ENCODE results near the gene TSR1. TPM values are rescaled to one million over a fixed set of nuclear protein-coding genes. Genes with fewer than 3 reads are reported as not detected.
A peak's percentile ranks its signal among the peaks of the same experiment; 100 is the strongest.

TSR1 gene
- total RNA-seq, 2 donors from 2014 or later: 47.5 to 95.6 TPM

- ATAC-seq (peak in 1 of 2 donors; percentile 46), DNase-seq (ENCODE audit: low spot score) (no peak)
- peaks cover 0 to 4% of the 10 kb centered on the region in 2 donors for H3K4me1 Mint-ChIP-seq (ENCODE audit: low read depth in 2 of 2)
- no peak overlapping the region for H3K4me3 Mint-ChIP-seq
- no peaks in the 10 kb centered on the region for H3K27me3 Mint-ChIP-seq
- no peak overlapping the region for H3K27ac Mint-ChIP-seq
- no peaks in the 10 kb centered on the region for H3K36me3 Mint-ChIP-seq
- no peaks in the 10 kb centered on the region for H3K9me3 Mint-ChIP-seq
Observed at GRCh38 chr17:2362881-2363280, 26.6 kb upstream of the TSR1 start.

DNA sequence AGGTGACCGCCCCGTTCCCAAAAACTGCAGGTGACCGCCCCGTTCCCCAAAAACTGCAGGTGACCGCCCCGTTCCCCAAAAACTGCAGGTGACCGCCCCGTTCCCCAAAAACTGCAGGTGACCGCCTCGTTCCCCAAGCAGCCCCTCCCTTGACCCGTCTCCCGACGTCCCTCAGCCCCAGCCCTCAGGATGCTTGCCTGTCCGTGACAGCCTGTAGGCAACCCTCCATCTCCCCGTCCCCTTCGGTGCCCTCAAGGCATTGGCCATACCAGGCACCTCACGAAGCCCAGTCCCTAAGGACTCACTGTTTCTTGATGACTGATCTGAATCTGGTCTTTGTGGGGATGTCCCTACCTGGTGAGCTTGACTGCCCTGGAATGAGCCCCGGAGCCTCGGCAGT, 26.2 kb upstream of the TSR1 start:
- Mint-ChIP-seq H3K4me3 (no peak overlapping the region), H3K4me1 (ENCODE audit: low read depth in 2 of 2) (peaks cover 0 to 4% of the 10 kb centered on the region in 2 donors), H3K27ac (no peak overlapping the region), H3K9me3 (no peaks in the 10 kb centered on the region), H3K27me3 (no peaks in the 10 kb centered on the region), H3K36me3 (no peaks in the 10 kb centered on the region)
- DNase-seq (ENCODE audit: low spot score) (no peak), ATAC-seq (no peak)

DNA sequence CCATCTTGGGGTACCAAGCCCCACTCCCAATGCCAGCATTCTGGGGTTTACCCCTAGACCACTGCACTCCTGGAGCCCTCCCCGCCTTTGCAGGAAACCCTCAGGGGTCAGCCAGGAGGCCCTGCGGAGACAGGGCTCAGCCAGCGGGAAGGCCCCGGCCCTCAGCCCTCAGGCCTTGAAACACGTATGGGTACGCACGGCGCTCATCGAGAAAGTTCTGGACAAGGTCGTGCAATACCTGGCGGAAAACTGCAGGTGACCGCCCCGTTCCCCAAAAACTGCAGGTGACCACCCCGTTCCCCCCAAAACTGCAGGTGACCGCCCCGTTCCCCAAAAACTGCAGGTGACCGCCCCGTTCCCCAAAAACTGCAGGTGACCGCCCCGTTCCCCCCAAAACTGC, 25.8 kb upstream of the TSR1 start:
- no peak for DNase-seq (ENCODE audit: low spot score)
- no peaks in the 10 kb centered on the region for H3K36me3 Mint-ChIP-seq
- H3K27ac Mint-ChIP-seq: no peak overlapping the region

GRCh38 chr17:2361010-2361760, 24.9 kb upstream of the TSR1 start:
- Mint-ChIP-seq H3K36me3 (no peaks in the 10 kb centered on the region), H3K27ac (no peak overlapping the region), H3K4me3 (no peak overlapping the region), H3K4me1 (ENCODE audit: low read depth in 2 of 2) (peaks cover 0 to 4% of the 10 kb centered on the region in 2 donors), H3K27me3 (no peaks in the 10 kb centered on the region), H3K9me3 (no peaks in the 10 kb centered on the region)
- ATAC-seq (no peak), DNase-seq (ENCODE audit: low spot score) (no peak)

More for the DNA sequence above, 25.8 kb upstream of the TSR1 start:
- Mint-ChIP-seq H3K4me1 (ENCODE audit: low read depth in 2 of 2) (peaks cover 0 to 4% of the 10 kb centered on the region in 2 donors), H3K27me3 (no peaks in the 10 kb centered on the region), H3K9me3 (no peaks in the 10 kb centered on the region), H3K4me3 (no peak overlapping the region)
- ATAC-seq: no peak

DNA sequence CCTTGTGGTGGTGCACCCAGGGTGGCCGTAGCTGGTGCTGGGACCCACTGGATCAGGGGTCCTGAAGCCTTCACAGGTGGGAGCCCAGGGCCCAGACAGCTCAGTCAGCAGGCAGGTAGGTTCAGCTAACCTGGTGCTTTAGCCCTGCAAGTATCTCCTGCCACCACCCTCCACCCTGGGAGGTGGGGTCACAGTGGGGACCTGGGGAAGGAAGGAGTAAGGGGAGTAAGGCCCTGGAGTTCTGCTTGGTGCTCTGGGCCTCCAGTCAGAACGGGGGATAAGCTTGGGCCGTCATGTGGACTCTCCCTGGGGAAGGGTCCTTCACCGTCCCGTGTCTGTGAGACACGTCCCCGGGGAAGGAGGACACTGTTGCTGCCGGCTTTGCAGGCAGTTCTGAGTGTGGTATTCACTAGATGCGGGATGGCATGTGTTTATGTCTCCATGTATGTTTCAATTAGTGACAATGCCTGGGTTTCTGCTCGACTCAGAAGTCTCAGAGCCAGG, 21.7 kb upstream of the TSR1 start:
- Mint-ChIP-seq H3K9me3 (no peaks in the 10 kb centered on the region), H3K27ac (no peak overlapping the region), H3K27me3 (no peaks in the 10 kb centered on the region), H3K4me1 (ENCODE audit: low read depth in 2 of 2) (peaks cover 13 to 16% of the 10 kb centered on the region in 2 donors), H3K4me3 (no peak overlapping the region), H3K36me3 (no peaks in the 10 kb centered on the region)
- ATAC-seq: no peak
- no peak for DNase-seq (ENCODE audit: low spot score)

GRCh38 chr17:2357237-2357636, 21.0 kb upstream of the TSR1 start:
- H3K4me1 Mint-ChIP-seq (ENCODE audit: low read depth in 2 of 2): peaks cover 13 to 16% of the 10 kb centered on the region in 2 donors
- H3K4me3 Mint-ChIP-seq: no peak overlapping the region
- no peaks in the 10 kb centered on the region for H3K9me3 Mint-ChIP-seq
- ATAC-seq (no peak), DNase-seq (ENCODE audit: low spot score) (no peak)
- H3K36me3 Mint-ChIP-seq: no peaks in the 10 kb centered on the region
- no peaks in the 10 kb centered on the region for H3K27me3 Mint-ChIP-seq
- H3K27ac Mint-ChIP-seq: no peak overlapping the region

DNA sequence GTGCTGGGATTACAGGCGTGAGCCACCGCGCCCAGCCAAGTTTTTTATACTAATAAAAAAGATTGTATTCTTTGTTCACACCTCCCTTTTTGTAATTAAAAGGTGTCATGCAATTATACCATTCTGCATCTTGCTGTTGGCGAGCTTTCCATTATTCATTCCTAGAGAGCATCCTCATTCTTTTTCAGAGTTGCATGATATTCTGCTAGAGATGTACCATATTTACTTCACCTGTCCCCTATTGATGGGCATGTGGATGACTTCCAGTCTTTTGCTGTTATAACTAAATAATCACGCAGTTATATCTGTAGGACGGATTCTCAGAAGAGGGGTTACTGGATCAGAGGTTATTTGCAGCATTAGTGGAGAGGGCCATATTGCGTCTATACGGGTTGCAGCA, 18.1 kb upstream of the TSR1 start:
- no peak for DNase-seq (ENCODE audit: low spot score)
- Mint-ChIP-seq H3K4me1 (ENCODE audit: low read depth in 2 of 2) (peaks cover 12 to 13% of the 10 kb centered on the region in 2 donors), H3K4me3 (no peak overlapping the region), H3K27ac (no peak overlapping the region), H3K36me3 (no peaks in the 10 kb centered on the region), H3K27me3 (no peaks in the 10 kb centered on the region), H3K9me3 (no peaks in the 10 kb centered on the region)
- no peak for ATAC-seq

GRCh38 chr17:2351269-2351668, 15.0 kb upstream of the TSR1 start:
- no peak overlapping the region for H3K4me3 Mint-ChIP-seq
- no peaks in the 10 kb centered on the region for H3K9me3 Mint-ChIP-seq
- peaks cover 12 to 13% of the 10 kb centered on the region in 2 donors for H3K4me1 Mint-ChIP-seq (ENCODE audit: low read depth in 2 of 2)
- no peaks in the 10 kb centered on the region for H3K27me3 Mint-ChIP-seq
- ATAC-seq (peak in 1 of 2 donors; percentile 33), DNase-seq (ENCODE audit: low spot score) (no peak)
- H3K36me3 Mint-ChIP-seq: no peaks in the 10 kb centered on the region
- no peak overlapping the region for H3K27ac Mint-ChIP-seq

GRCh38 chr17:2347805-2348685, 11.8 kb upstream of the TSR1 start:
- no peak for ATAC-seq
- no peaks in the 10 kb centered on the region for H3K27me3 Mint-ChIP-seq
- no peak for DNase-seq (ENCODE audit: low spot score)

DNA sequence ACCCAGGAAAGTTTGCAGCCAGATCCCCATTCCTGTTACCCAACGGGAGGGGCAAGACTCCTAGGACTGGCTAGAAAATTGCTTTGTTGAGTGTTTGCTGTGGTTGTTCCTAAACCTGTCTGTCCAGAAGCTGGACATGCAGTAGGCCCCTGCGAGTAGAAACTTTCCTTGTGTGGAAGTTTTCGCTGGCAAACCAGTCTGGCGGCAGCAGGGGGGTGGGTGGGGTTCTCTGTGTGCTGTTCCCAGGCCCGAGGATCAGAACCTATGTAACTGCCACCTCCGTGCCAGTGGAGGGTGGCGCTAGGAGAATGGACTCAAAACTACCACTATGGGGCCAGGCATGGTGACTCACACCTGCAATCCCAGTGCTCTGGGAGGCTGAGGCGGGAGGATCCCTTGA, 10.2 kb upstream of the TSR1 start:
- Mint-ChIP-seq H3K4me1 (ENCODE audit: low read depth in 2 of 2) (peaks cover 0 to 2% of the 10 kb centered on the region in 2 donors), H3K27ac (no peak overlapping the region), H3K27me3 (no peaks in the 10 kb centered on the region), H3K36me3 (no peaks in the 10 kb centered on the region), H3K9me3 (no peaks in the 10 kb centered on the region), H3K4me3 (no peak overlapping the region)
- ATAC-seq: no peak
- no peak for DNase-seq (ENCODE audit: low spot score)

More at GRCh38 chr17:2347805-2348685, 11.8 kb upstream of the TSR1 start:
- H3K27ac Mint-ChIP-seq: no peak overlapping the region
- H3K4me1 Mint-ChIP-seq (ENCODE audit: low read depth in 2 of 2): peaks cover 0 to 3% of the 10 kb centered on the region in 2 donors
- H3K4me3 Mint-ChIP-seq: no peak overlapping the region
- no peaks in the 10 kb centered on the region for H3K9me3 Mint-ChIP-seq
- no peaks in the 10 kb centered on the region for H3K36me3 Mint-ChIP-seq

DNA sequence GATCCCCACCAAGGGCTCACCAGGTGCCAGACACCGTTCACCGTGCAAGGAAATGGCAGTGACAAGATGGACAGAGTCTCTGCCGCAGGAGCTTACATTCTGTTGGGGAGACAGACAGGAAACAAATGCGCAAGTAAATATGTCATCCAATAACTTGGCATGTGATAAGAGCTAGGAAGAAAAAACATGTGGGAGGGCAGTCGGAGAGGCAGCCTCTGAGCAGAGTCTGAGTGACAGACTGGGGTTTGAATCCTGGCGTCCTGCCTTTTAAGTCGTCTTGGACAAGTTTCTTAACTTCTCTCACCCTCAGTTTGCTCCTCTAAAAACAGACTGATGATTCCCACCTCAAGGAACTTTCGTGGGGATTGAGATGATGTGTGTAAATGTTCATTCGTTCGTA, 8.3 kb upstream of the TSR1 start:
- DNase-seq (ENCODE audit: low spot score) (no peak), ATAC-seq (no peak)
- no peaks in the 10 kb centered on the region for H3K9me3 Mint-ChIP-seq
- H3K27me3 Mint-ChIP-seq: no peaks in the 10 kb centered on the region
- no peak overlapping the region for H3K4me3 Mint-ChIP-seq
- no peak overlapping the region for H3K27ac Mint-ChIP-seq
- peaks cover 0 to 2% of the 10 kb centered on the region in 2 donors for H3K4me1 Mint-ChIP-seq (ENCODE audit: low read depth in 2 of 2)
- no peaks in the 10 kb centered on the region for H3K36me3 Mint-ChIP-seq

- Mint-ChIP-seq H3K4me1 (ENCODE audit: low read depth in 2 of 2) (peaks cover 0 to 3% of the 10 kb centered on the region in 2 donors), H3K9me3 (no peaks in the 10 kb centered on the region), H3K36me3 (no peaks in the 10 kb centered on the region), H3K27me3 (no peaks in the 10 kb centered on the region), H3K27ac (no peak overlapping the region), H3K4me3 (no peak overlapping the region)
- no peak for ATAC-seq
- DNase-seq (ENCODE audit: low spot score): no peak
Observed at GRCh38 chr17:2343421-2343820, 7.2 kb upstream of the TSR1 start.

- Mint-ChIP-seq H3K27ac (peak overlapping the region; percentile 35 to 43), H3K4me3 (peak overlapping the region; percentile 80), H3K36me3 (peaks cover 6% of the 10 kb centered on the region), H3K27me3 (no peaks in the 10 kb centered on the region), H3K9me3 (no peaks in the 10 kb centered on the region), H3K4me1 (ENCODE audit: low read depth in 2 of 2) (peaks cover 0 to 22% of the 10 kb centered on the region in 2 donors)
- no peak for DNase-seq (ENCODE audit: low spot score)
- ATAC-seq: no peak
Observed at GRCh38 chr17:2338315-2338657, 2.0 kb upstream of the TSR1 start.

All from natural killer cell treated with Interleukin-12 subunit alpha and Interleukin-12 subunit beta and Interleukin-15 and Interleukin-18, amount 100 ng/mL, for 72 hours (primary cell).